ENCODE results near the gene PHF13.

- no peak for TF ChIP-seq EZH2 (IDR thresholded peaks at IDR 0.05; ENCODE audit: insufficient read depth, poor library complexity, severe bottlenecking)
- TF ChIP-seq EZH2phosphoT487 (IDR thresholded peaks at IDR 0.05; ENCODE audit: insufficient read depth, low read depth): no peak
Measured at GRCh38 chr1:6600410-6601048, 13.0 kb upstream of the PHF13 start.
